ENCODE measurements around the gene MPRIP.

GRCh38 chr17:17214646-17215436 lies 172.6 kb downstream of the MPRIP start:
- TF ChIP-seq SRF (IDR thresholded peaks at IDR 0.05; ENCODE audit: low read depth, low read length): no peak
- no peak for TF ChIP-seq ZNF292 (CRISPR knock-in tag; IDR thresholded peaks at IDR 0.05; ENCODE audit: borderline replicate concordance, low read depth)
- no peak for TF ChIP-seq ZNF878 (CRISPR knock-in tag; IDR thresholded peaks at IDR 0.05)
- no peak for TF ChIP-seq ZBTB43 (CRISPR knock-in tag; conservative IDR thresholded peaks at IDR 0.05)
- TF ChIP-seq CREM (IDR thresholded peaks at IDR 0.05): no peak
- TF ChIP-seq CREM (CRISPR knock-in tag; IDR thresholded peaks at IDR 0.05): no peak
- TF ChIP-seq EP300 (IDR thresholded peaks at IDR 0.05; ENCODE audit: low read depth in 2 of 2, low read length in 2 of 2): no peak
- TF ChIP-seq EP300 (CRISPR knock-in tag; IDR thresholded peaks at IDR 0.05; ENCODE audit: borderline replicate concordance): no peak
- no peak for TF ChIP-seq NR2F2 (IDR thresholded peaks at IDR 0.05; ENCODE audit: borderline replicate concordance, low read depth)
- TF ChIP-seq ZNF225 (CRISPR knock-in tag; IDR thresholded peaks at IDR 0.05): no peak
- TF ChIP-seq SIN3A (IDR thresholded peaks at IDR 0.05; ENCODE audit: borderline replicate concordance, low read depth, low read length): no peak
